GM12878 (cell line): ENCODE data around the gene GPRIN2. TPM values are rescaled to one million over a fixed set of nuclear protein-coding genes. Genes with fewer than 3 reads are reported as not detected.

Experiments used
- NFYA ChIP-seq: IDR thresholded peaks from 2 replicates; pipeline ENCODE4 v1.6.1; 2011; ENCODE audit warnings: low read depth, mild to moderate bottlenecking, low read length, improper control_type of control experiment, borderline replicate concordance
- PML ChIP-seq: IDR thresholded peaks from 2 replicates; pipeline ENCODE4 v1.6.1; 2012; ENCODE audit warnings: low read length, inconsistent platforms
- SP1 ChIP-seq: IDR thresholded peaks from one replicate; pipeline ENCODE4 v1.6.1; 2011; ENCODE audit warnings: low read depth, low read length
- polyA plus RNA-seq, 11 experiments: library from polyadenylated mRNA; depleted of rRNA in 4 of 11; unstranded in 6 of 11; stranded (reverse) in 5 of 11; fragments of >200 nt; fragmentation: Nextera tagmentation in 4 of 11; fragmentation: Illumina TruSeq in 1 of 11; extraction: Ambion mirVana in 4 of 11; extraction: Trizol in 1 of 11; gene quantifications; 1 replicate in 1 of 11; 2 replicates in 10 of 11; pipeline versions ENCODE4 v1.2.1 to v1.2.3, GENCODE V29; 2011 to 2016; ENCODE audit warnings: inconsistent platforms in 2 of 11, missing spikeins in 2 of 11, low read depth in 1 of 11
- total RNA-seq, 4 experiments: library from RNA; depleted of rRNA in 3 of 4; stranded (reverse); fragments of >200 nt in 3 of 4; fragmentation: Illumina TruSeq in 1 of 4; extraction: Trizol in 1 of 4; gene quantifications; 2 replicates each; pipeline versions ENCODE4 v1.2.1 to v1.2.3, GENCODE V29; 2013 to 2021
- TF ChIP-seq, protein P1 (sequence below): IDR thresholded peaks from 2 replicates; pipeline ENCODE4 v1.6.1; 2012; ENCODE audit warnings: low read length, inconsistent platforms
- TF ChIP-seq, protein P2 (sequence below): fragments of 450-650 bp; IDR thresholded peaks from 2 replicates; pipeline ENCODE4 v1.6.1; 2017; ENCODE audit warnings: mild to moderate bottlenecking, low read depth, inconsistent platforms; ENCODE audit not compliant: poor library complexity, severe bottlenecking

Gene GPRIN2
- total and polyA plus RNA-seq, 10 of the 15 experiments (the other 5 are each of a cell fraction or from before 2014, with no cell fraction given), result 0.13 TPM; not detected in 9

DNA sequence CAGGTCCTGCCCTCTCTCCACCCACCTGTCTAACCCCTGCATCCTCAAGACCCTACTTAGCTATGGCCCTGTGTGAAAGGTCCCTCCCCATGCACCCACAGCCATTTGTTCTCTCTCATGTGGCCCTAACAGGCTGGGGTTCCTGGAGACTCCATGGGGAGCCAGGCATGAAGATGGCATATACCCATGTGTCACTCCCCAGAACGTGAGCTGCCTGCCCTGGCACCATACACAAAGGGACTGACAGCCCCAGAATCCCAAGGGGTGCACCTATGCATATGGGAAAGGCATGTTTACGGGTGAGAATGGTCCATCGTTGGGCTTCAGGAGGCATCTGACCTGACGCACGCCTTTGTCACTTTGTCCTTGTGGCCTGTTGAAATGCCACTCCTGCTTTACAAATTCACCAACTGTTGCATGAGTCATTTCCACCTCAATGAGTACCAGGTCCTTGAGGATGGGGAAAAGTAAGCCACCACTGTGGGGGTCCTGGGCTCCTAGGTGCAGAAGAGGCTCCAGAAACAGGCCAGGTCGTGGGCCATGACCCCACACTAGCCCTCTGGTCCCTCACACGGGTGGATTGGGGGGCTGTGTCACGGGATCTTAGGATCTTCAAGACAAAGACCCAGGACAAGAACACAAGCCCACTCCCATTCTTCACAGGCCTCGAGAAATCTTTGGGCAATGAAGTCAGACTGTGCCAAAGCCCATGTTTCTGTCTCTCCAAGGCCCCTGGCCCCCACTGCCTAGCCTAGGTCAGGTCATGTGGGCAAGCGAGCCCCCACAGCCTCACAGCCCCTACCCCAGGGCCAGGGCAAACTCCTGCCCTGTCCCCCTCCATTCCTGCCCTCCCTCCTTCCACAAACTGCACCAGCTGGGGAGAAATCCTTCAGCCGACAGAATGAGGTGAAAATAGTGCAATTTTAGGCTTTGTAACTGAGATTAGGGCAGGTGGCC, 8.6 kb downstream of the GPRIN2 start (continued):
- TF ChIP-seq, protein P1, sequence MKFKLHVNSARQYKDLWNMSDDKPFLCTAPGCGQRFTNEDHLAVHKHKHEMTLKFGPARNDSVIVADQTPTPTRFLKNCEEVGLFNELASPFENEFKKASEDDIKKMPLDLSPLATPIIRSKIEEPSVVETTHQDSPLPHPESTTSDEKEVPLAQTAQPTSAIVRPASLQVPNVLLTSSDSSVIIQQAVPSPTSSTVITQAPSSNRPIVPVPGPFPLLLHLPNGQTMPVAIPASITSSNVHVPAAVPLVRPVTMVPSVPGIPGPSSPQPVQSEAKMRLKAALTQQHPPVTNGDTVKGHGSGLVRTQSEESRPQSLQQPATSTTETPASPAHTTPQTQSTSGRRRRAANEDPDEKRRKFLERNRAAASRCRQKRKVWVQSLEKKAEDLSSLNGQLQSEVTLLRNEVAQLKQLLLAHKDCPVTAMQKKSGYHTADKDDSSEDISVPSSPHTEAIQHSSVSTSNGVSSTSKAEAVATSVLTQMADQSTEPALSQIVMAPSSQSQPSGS, result no peak
- TF ChIP-seq, protein P2, sequence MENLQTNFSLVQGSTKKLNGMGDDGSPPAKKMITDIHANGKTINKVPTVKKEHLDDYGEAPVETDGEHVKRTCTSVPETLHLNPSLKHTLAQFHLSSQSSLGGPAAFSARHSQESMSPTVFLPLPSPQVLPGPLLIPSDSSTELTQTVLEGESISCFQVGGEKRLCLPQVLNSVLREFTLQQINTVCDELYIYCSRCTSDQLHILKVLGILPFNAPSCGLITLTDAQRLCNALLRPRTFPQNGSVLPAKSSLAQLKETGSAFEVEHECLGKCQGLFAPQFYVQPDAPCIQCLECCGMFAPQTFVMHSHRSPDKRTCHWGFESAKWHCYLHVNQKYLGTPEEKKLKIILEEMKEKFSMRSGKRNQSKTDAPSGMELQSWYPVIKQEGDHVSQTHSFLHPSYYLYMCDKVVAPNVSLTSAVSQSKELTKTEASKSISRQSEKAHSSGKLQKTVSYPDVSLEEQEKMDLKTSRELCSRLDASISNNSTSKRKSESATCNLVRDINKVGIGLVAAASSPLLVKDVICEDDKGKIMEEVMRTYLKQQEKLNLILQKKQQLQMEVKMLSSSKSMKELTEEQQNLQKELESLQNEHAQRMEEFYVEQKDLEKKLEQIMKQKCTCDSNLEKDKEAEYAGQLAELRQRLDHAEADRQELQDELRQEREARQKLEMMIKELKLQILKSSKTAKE, result no peak
- no peak for TF ChIP-seq PML
- TF ChIP-seq NFYA, result no peak
- no peak for TF ChIP-seq SP1
